ENCODE results near the gene GYPC. TPM values are rescaled to one million over a fixed set of nuclear protein-coding genes. Genes with fewer than 3 reads are reported as not detected.

GYPC gene
- total and polyA plus RNA-seq, 2 of the 4 experiments (the other 2 are of a cell fraction): 53.4 to 96.3 TPM

- TF ChIP-seq MAFK (IDR thresholded peaks at IDR 0.05; ENCODE audit: low read depth, low read length): no peak
Measured at GRCh38 chr2:126663184-126663963, 7.4 kb downstream of the GYPC start (continued).

- Histone ChIP-seq H4K20me1 (ENCODE audit: insufficient read depth, low read length) (peaks cover 64% of the 10 kb centered on the region; the same call in 1 of the 2 replicates), H2AFZ (replicated peaks; ENCODE audit: low read length, poor library complexity) (no peak overlapping the region), H3K4me2 (ENCODE audit: low read depth, low read length) (no peak overlapping the region), H3K9me3 (ENCODE audit: control insufficient read depth, insufficient read depth, low read length) (no peaks in the 10 kb centered on the region), H3K36me3 (ENCODE audit: control insufficient read depth, insufficient read depth, low read length) (peaks cover 11% of the 10 kb centered on the region; the same call in 1 of the 2 replicates), H4K5ac (ENCODE audit: low read depth, low read length) (no peak overlapping the region), H3K23ac (ENCODE audit: low read depth, low read length) (no peak overlapping the region), H3K9ac (ENCODE audit: low read depth, low read length) (no peak overlapping the region), H2BK15ac (ENCODE audit: low read depth, low read length) (no peak overlapping the region), H2AK9ac (replicated peaks; ENCODE audit: low read depth, low read length, poor library complexity) (no peak overlapping the region), H3K4me3 (ENCODE audit: insufficient read depth, low read depth, low read length) (no peak overlapping the region), H3K56ac (ENCODE audit: extremely low read depth, insufficient read depth, low read length) (no peak overlapping the region), H3K4ac (ENCODE audit: low read depth, low read length) (no peak overlapping the region), H2BK120ac (ENCODE audit: low read depth, low read length) (no peak overlapping the region), H3K27ac (ENCODE audit: insufficient read depth, low read length) (no peak overlapping the region), H3K79me1 (ENCODE audit: low read depth in 1 of 2, low read length in 2 of 2) (peaks cover 28 to 73% of the 10 kb centered on the region in 2 experiments), H3K14ac (replicated peaks; ENCODE audit: low read depth, low read length) (no peak overlapping the region), H3K4me1 (ENCODE audit: control insufficient read depth, insufficient read depth, low read length) (peaks cover 10% of the 10 kb centered on the region), H4K91ac (ENCODE audit: insufficient read depth, low read depth, low read length) (no peak overlapping the region), H3K18ac (ENCODE audit: low read depth, low read length) (no peak overlapping the region), H4K8ac (ENCODE audit: low read depth in 2 of 2, low read length in 2 of 2) (no peak overlapping the region), H2AK5ac (ENCODE audit: low read depth, low read length) (no peak overlapping the region), H2BK20ac (ENCODE audit: low read depth, low read length) (no peak overlapping the region), H2BK5ac (ENCODE audit: low read depth, low read length, poor library complexity, severe bottlenecking) (no peak overlapping the region), H3K9me1 (ENCODE audit: insufficient read depth, low read length) (peaks cover 9% of the 10 kb centered on the region; the same call in 1 of the 2 replicates), H3K27me3 (ENCODE audit: control insufficient read depth, insufficient read depth, low read length) (no peaks in the 10 kb centered on the region)
- dilution Hi-C loops (cut with HindIII; ENCODE audit: low sequenced_read_pairs, unreplicated experiment): no loop called here
- intact Hi-C loops (cut with micrococcal nuclease): no loop called here
- no TSS peak for BruUV-seq (replicated peaks)
- DNase-seq: no peak
- no CpG with 5 or more reads among the region's 3 CpGs for WGBS, 2 experiments (ENCODE audit: extremely low coverage in 2 of 2, insufficient read length in 1 of 2)
- TF ChIP-seq USF2 (IDR thresholded peaks at IDR 0.05; ENCODE audit: low read depth, low read length): no peak
- TF ChIP-seq RCOR1 (IDR thresholded peaks at IDR 0.05; ENCODE audit: insufficient replicate concordance, low read length): no peak
- TF ChIP-seq RAD21 (IDR thresholded peaks at IDR 0.05; ENCODE audit: low read length): no peak
- TF ChIP-seq CHD1 (IDR thresholded peaks at IDR 0.05; ENCODE audit: low read depth, low read length): no peak
- no peak for TF ChIP-seq CTCF (conservative IDR thresholded peaks at IDR 0.05; ENCODE audit: low read depth, low read length)
- TF ChIP-seq CEBPB (IDR thresholded peaks at IDR 0.05; ENCODE audit: low read depth, low read length): no peak
- POLR2A ChIA-PET (ENCODE audit: unreplicated experiment): no interaction called here
- in situ Hi-C loops (cut with MboI; ENCODE audit: low sequenced_read_pairs): no loop called here
- ATAC-seq (ENCODE audit: low read depth): no peak
- CTCF ChIA-PET: interaction anchor here (0.7 kb wide), 1 partner anchor 10 kb away, joined by 3 read pairs; no protein-coding TSS in a partner anchor
Measured at GRCh38 chr2:126664234-126664633, 8.3 kb downstream of the GYPC start.
